ENCODE data around the gene ZNF335.
"Not testable (repeated sequence)": the region's sequence is repeated elsewhere in the genome, so short reads cannot be mapped to it uniquely, and the experiment has no call there.

GRCh38 chr20:45995495-45996097 lies 23.6 kb upstream of the ZNF335 start:
- TF ChIP-seq CTCF, POLR2AphosphoS5 (IDR thresholded peaks at IDR 0.05): not testable (repeated sequence)

Data from breast epithelium (tissue), 3 donors.